ENCODE results near the gene BSDC1.

DNA sequence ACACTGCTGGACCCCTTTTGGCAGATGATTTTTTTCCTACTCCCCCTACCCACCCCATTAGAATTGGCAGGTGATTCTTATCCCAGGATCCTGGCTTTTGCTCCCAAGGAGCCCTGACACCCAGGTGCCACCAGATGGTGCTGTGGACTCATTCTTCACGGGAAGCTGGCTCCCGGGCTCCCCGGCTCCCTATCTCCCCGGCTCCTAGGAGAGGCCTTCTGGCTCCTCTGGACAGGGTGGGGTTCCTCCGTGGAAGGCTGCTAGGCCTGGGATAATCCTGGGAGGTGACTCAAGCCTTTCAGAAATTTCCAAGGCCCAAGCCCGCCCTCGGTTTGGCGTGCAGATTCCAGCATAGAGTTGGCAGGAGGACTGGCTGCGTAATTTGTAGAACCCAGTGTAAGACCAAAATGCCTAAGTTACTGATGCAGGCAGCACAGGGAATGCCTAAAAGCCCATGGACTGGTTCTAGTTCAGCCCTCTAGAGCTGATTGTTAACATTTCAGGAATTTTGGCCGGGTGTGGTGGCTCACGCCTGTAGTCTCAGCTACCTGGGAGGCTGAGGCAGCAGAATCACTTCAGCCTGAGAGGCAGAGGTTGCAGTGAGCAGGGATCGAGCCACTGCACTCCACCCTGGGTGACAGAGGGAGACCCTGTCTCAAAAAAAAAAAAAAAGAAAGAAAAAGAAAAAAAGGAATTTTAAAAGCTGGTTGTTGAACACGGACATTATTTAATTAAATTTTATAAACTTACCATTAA lies 6.8 kb upstream of the BSDC1 start:
- TF ChIP-seq EP300 (IDR thresholded peaks at IDR 0.05) (no peak), POLR2AphosphoS5 (IDR thresholded peaks at IDR 0.05) (peak; percentile 31)
- TF ChIP-seq, protein P1, sequence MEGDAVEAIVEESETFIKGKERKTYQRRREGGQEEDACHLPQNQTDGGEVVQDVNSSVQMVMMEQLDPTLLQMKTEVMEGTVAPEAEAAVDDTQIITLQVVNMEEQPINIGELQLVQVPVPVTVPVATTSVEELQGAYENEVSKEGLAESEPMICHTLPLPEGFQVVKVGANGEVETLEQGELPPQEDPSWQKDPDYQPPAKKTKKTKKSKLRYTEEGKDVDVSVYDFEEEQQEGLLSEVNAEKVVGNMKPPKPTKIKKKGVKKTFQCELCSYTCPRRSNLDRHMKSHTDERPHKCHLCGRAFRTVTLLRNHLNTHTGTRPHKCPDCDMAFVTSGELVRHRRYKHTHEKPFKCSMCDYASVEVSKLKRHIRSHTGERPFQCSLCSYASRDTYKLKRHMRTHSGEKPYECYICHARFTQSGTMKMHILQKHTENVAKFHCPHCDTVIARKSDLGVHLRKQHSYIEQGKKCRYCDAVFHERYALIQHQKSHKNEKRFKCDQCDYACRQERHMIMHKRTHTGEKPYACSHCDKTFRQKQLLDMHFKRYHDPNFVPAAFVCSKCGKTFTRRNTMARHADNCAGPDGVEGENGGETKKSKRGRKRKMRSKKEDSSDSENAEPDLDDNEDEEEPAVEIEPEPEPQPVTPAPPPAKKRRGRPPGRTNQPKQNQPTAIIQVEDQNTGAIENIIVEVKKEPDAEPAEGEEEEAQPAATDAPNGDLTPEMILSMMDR (IDR thresholded peaks at IDR 0.05), result peak; percentile 83 to 95 (median 88)
